Coronary artery (tissue), 2 donors: Measurements from ENCODE around the gene ATOH7.

Experiments used
- DNase-seq: peaks from one replicate; pipeline ENCODE4 v3.0.0-alpha.2; 2017; ENCODE audit warnings: low spot score
- H3K27ac ChIP-seq, 2 donors: fragments of 200-600 bp; sonication (generic); one replicate each; pipeline ENCODE4 v1.5.1; 2016 to 2019
- H3K4me3 ChIP-seq: fragments of 200-600 bp; sonication (generic); 2 replicates; pipeline ENCODE4 v1.5.1; 2016; ENCODE audit warnings: mild to moderate bottlenecking, moderate library complexity
- TF ChIP-seq, protein P1 (sequence below): fragments of 200-600 bp; sonication (generic); IDR thresholded peaks from one replicate; pipeline ENCODE4 v1.5.1; 2019; ENCODE audit warnings: antibody characterized with exemption

Gene ATOH7

DNA sequence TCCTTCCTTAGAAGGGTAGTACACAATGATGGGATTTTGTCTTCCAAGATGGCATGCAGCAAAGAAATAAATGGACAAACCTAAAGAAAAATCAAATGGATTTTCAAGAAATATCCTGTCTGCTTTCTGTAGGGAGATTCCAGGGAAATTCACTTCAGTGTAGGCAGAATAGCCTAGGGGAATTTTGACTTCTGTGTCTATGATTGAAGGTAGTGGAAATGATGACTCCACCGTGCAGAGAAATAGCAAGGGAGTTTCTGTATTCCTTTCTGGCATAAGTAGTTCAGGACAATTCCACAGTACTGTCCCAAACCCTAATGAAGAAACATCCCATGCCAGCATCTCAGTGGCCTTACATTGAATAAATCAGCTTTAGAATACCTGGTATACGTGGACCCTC is 9.5 kb downstream of the ATOH7 start:
- TF ChIP-seq, protein P1, sequence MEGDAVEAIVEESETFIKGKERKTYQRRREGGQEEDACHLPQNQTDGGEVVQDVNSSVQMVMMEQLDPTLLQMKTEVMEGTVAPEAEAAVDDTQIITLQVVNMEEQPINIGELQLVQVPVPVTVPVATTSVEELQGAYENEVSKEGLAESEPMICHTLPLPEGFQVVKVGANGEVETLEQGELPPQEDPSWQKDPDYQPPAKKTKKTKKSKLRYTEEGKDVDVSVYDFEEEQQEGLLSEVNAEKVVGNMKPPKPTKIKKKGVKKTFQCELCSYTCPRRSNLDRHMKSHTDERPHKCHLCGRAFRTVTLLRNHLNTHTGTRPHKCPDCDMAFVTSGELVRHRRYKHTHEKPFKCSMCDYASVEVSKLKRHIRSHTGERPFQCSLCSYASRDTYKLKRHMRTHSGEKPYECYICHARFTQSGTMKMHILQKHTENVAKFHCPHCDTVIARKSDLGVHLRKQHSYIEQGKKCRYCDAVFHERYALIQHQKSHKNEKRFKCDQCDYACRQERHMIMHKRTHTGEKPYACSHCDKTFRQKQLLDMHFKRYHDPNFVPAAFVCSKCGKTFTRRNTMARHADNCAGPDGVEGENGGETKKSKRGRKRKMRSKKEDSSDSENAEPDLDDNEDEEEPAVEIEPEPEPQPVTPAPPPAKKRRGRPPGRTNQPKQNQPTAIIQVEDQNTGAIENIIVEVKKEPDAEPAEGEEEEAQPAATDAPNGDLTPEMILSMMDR: no peak
- Histone ChIP-seq H3K27ac (no peak overlapping the region), H3K4me3 (no peak overlapping the region)
- no peak for DNase-seq

DNA sequence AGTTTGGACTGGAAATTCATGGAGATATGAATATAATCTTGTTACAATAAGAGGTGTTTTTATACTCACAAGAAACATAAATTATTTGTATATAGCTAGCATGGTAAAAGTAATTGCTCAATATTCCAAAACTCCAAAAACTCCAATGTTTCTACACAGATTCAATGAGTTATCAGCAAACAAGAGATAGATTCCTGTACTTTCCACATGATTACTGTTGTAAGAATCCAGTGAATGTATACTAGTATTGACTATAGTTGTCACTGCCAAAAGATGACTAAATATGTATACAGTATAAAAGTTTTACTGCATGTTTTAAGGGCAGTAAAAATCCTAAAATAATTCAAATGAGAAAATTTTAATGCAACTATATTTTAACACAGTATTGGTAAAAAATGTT is 10.7 kb downstream of the ATOH7 start:
- DNase-seq: no peak
- Histone ChIP-seq H3K4me3 (no peak overlapping the region), H3K27ac (no peak overlapping the region)
- TF ChIP-seq, protein P1: no peak

DNA sequence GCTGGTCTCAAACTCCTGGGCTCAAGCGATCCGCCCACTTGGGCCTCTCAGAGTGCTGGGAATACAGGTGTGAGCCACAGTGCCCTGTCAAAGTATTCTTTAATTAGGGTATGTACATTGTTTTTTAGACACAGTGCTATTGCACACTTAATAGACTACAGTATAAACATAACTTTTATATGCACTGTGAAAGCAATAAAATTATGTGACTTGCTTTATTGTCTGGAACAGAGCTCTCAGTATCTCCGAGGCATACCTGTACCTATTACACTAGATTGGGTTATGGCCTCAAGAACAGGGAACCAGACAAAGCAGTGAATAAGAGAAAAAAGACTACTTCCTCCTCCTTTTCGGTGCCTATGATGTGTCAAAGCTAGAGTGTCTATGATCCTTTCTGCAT is 13.1 kb downstream of the ATOH7 start:
- no peak overlapping the region for H3K27ac ChIP-seq
- no peak overlapping the region for H3K4me3 ChIP-seq
- DNase-seq: no peak
- TF ChIP-seq, protein P1: no peak

DNA sequence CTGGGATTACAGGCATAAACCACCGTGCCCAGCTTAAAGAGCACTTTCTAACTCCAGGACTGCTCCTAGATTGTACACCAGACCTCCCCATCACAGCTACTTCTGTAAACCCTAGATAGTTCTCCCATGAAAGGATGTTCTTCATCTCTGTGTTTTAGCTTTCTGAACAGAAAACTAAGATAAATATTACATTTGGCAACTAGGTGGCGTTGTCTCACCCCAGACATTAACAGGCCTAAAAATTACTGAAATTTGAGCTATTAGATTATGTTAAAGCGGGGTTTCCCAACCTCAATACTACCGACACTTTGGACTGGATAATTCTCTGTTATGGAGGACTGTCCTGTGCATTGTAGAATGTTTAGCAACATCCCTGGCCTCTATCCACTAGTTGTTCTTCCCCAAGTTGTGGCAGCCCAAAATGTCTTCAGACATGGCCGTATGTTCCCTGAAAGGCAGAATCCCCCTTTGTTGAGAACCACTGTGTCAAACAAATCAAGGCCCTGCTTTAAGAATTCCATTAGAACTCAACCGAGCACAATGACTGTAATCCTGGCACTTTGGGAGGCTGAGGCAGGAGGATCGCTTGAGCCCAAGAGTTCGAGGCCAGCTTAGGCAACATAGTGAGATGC is 19.1 kb downstream of the ATOH7 start:
- no peak for DNase-seq
- no peak overlapping the region for H3K27ac ChIP-seq
- TF ChIP-seq, protein P1: no peak
- no peak overlapping the region for H3K4me3 ChIP-seq

DNA sequence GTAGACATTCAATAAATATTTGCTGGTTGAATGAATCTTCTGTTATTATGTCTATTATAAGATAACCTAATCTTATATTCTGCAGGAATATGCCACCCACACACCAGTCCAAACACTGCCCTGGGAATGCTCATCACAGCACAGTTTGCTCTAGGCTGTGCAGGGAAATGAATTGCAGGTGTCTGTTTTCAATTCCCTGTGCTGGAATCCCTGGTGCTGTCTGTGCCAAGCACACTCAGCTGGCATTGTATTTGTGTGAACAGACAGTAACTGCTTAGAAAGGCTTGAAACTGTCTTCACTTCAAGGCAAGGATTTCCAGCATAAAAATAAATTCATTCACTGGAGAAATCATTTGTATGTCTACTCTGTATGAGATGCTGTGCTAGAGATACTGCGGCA is 20.2 kb downstream of the ATOH7 start:
- H3K4me3 ChIP-seq: no peak overlapping the region
- TF ChIP-seq, protein P1: no peak
- DNase-seq: no peak

DNA sequence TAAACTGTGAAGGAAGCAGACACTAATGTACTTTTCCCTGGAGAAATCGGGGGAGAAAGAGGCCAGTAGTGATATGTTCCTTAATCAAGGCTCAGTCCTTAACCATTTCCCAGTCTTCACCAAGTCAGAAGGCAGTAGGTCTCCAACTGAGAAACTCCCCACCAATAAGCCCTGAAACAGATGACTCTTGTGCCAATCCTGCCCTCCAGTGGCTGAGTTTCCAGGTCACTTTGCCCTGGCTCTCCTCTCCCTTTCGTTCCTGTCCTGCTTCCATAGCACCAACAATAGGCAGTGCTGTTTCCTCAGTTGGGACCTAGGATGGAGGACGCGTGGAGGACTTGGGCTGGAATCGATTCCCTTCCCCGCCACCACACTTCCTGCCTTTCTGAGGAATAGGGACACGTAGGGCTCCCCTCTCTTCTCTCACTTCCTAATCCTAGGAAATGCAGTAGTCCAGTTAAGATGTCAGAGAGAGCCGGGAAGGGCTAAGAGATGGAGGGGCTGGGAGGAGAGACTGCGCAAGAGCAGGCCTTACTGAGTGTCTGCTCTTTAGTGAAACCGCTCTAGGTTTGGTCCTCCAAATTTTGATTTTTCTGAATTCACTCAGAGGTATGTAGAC is 23.4 kb downstream of the ATOH7 start:
- Histone ChIP-seq H3K4me3 (no peak overlapping the region), H3K27ac (no peak overlapping the region)
- TF ChIP-seq, protein P1: no peak
- no peak for DNase-seq

More for the DNA sequence above, 20.2 kb downstream of the ATOH7 start:
- no peak overlapping the region for H3K27ac ChIP-seq

DNA sequence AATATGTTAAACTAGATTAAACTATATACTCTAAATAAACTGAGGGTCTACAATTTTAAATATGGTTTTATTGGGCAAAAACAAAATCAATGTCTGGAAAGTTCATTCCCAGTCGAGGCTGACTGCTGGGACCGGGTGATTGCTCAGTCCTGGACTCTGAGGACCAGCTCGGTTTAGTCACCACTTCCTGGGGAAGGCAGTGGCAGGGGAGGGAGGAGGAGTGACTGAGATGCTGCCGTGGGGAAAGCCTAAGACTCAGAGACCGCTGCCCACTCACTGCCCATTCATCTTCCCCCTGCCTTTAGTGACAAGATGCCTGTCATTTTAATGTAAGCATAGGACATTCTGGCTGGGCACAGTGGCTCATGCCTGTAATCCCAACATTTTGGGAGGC is 29.0 kb downstream of the ATOH7 start:
- no peak for DNase-seq
- TF ChIP-seq, protein P1: no peak
- H3K27ac ChIP-seq: no peak overlapping the region
- no peak overlapping the region for H3K4me3 ChIP-seq
